ENCODE data around the gene LPP.

Gene LPP

GRCh38 chr3:188918093-188918492 is 764.1 kb downstream of the LPP start:
- no peak for DNase-seq

- DNase-seq: no peak
Observed at GRCh38 chr3:188923671-188924070, 769.7 kb downstream of the LPP start.

DNA sequence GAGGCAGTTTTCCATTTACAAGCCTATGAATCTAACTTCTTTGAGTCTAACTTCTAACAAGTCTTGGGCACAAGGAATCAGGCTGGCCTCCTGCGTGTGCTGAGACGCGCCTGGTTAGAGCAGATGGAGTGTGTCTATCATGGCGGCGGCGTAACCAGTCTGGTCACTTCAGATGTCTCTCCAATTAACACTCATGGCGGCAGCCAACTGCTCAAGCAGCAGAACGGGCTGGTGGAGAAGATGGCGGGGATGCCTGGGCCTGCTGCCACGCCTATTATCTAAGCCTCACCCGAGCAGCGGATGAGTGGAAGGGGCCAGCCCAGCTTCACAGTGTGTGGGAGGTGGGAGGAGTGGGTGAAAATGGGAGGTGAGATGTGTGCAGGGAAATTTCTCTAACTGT is 771.4 kb downstream of the LPP start:
- no peak for DNase-seq

GRCh38 chr3:188926111-188926510 is 772.2 kb downstream of the LPP start:
- DNase-seq: no peak

DNA sequence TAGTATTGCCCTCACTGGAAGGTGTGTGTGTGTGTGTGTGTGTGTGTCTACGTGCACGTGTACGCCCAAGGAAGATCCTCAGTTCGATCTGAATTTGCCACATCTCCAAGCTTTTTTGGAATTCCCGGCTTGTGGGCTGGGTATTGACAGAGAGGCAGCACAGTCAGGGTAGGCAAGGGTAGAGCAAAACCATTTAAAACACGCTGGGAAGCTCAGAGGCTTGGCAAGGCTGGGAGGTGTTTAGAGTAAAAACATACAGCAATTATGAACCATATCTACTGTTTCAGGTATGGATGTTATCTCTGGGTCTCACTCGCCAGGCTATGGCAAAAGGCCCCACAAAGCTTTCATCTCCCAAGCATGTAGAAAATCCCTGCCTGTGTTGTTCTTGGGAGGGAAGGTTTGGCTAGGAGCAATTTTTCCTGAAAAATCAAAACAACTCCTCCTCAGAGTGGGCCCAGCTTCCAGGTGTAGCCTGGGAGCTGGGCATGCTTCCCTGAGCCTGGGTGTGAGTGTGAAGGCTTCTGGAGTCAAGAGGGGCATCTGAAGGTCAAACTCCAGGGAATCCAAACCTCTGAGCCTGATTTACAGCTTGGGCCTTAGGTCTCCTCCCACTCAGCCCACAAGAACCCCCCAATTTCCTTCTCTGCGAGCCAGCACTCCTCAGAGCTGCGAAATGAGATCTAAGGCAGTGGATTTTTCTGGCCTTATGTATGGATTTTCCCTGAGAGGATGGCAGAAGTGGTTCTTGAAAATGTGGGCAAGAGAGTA is 773.0 kb downstream of the LPP start:
- no peak for DNase-seq

GRCh38 chr3:188927971-188928370 is 774.0 kb downstream of the LPP start:
- DNase-seq: no peak

GRCh38 chr3:188929137-188929536 is 775.2 kb downstream of the LPP start:
- DNase-seq: no peak

GRCh38 chr3:188931036-188931435 is 777.1 kb downstream of the LPP start:
- DNase-seq: no peak

- no peak for DNase-seq
Observed at GRCh38 chr3:188931531-188931930, 777.6 kb downstream of the LPP start.

GRCh38 chr3:188934989-188935388 is 781.0 kb downstream of the LPP start:
- DNase-seq: no peak

- no peak for DNase-seq
Observed at GRCh38 chr3:188936597-188937107, 782.7 kb downstream of the LPP start.

- DNase-seq: no peak
Observed at GRCh38 chr3:188937389-188937788, 783.4 kb downstream of the LPP start.

GRCh38 chr3:188938999-188939398 is 785.0 kb downstream of the LPP start:
- DNase-seq: no peak

GRCh38 chr3:188939814-188940572 is 786.0 kb downstream of the LPP start:
- no peak for DNase-seq

Measured in HCEC 1CT (cell line).